IPS DF 6.9 (cell line): ENCODE results near the gene GALNTL6.
"Not testable (repeated sequence)": the region's sequence is repeated elsewhere in the genome, so short reads cannot be mapped to it uniquely, and the experiment has no call there.

Source experiments
- DNase-seq: peaks from one replicate; pipeline ENCODE4 v3.0.0-alpha.2; 2013; ENCODE audit warnings: low read depth, low spot score
- H3K27ac ChIP-seq: one replicate; pipeline ENCODE4 v1.5.1; 2013; ENCODE audit warnings: low read length, control low read depth
- H3K27me3 ChIP-seq: 2 replicates; pipeline ENCODE4 v1.6.1; 2013; ENCODE audit warnings: mild to moderate bottlenecking, low read length; ENCODE audit not compliant: control insufficient read depth, insufficient read depth
- H3K36me3 ChIP-seq: 2 replicates; pipeline ENCODE4 v1.6.1; 2013; ENCODE audit warnings: low read length; ENCODE audit not compliant: control insufficient read depth, insufficient read depth
- H3K4me1 ChIP-seq: 2 replicates; pipeline ENCODE4 v1.6.1; 2013; ENCODE audit warnings: low read length; ENCODE audit not compliant: control insufficient read depth, insufficient read depth
- H3K4me3 ChIP-seq: 2 replicates; pipeline ENCODE4 v1.5.1; 2013; ENCODE audit warnings: mild to moderate bottlenecking, low read length
- H3K9me3 ChIP-seq: 2 replicates; pipeline ENCODE4 v1.6.1; 2013; ENCODE audit warnings: low read length, inconsistent platforms; ENCODE audit not compliant: control insufficient read depth, insufficient read depth
- WGBS: extraction: QIAGEN DNeasy Blood & Tissue Kit; methylation state at CpG from one replicate; pipeline ENCODE4 v1.1.7; 2013; ENCODE audit warnings: mixed read lengths, missing lambda C conversion rate; ENCODE audit not compliant: insufficient read length, insufficient coverage; 5-methylcytosine and 5-hydroxymethylcytosine counted together

The GALNTL6 gene

GRCh38 chr4:172777729-172778431, 964.7 kb downstream of the GALNTL6 start:
- no peak for DNase-seq
- no peaks in the 10 kb centered on the region for H3K36me3 ChIP-seq
- H3K27ac ChIP-seq = no peak overlapping the region
- WGBS = no CpG with 5 or more reads among the region's 3 CpGs
- no peaks in the 10 kb centered on the region for H3K4me1 ChIP-seq
- no peaks in the 10 kb centered on the region for H3K9me3 ChIP-seq
- H3K4me3 ChIP-seq = no peak overlapping the region
- H3K27me3 ChIP-seq = no peaks in the 10 kb centered on the region

GRCh38 chr4:172778583-172778982, 965.4 kb downstream of the GALNTL6 start:
- Histone ChIP-seq H3K4me3 (no peak overlapping the region), H3K9me3 (no peaks in the 10 kb centered on the region), H3K27ac (no peak overlapping the region), H3K4me1 (no peaks in the 10 kb centered on the region), H3K27me3 (no peaks in the 10 kb centered on the region), H3K36me3 (no peaks in the 10 kb centered on the region)
- no peak for DNase-seq
- no CpG with 5 or more reads among the region's 6 CpGs for WGBS

GRCh38 chr4:172780566-172781081, 967.4 kb downstream of the GALNTL6 start:
- Histone ChIP-seq H3K27ac (no peak overlapping the region), H3K9me3 (no peaks in the 10 kb centered on the region), H3K4me1 (no peaks in the 10 kb centered on the region), H3K27me3 (no peaks in the 10 kb centered on the region), H3K36me3 (no peaks in the 10 kb centered on the region), H3K4me3 (no peak overlapping the region)
- no CpG with 5 or more reads among the region's 3 CpGs for WGBS
- DNase-seq = no peak

- no peaks in the 10 kb centered on the region for H3K27me3 ChIP-seq
- no peaks in the 10 kb centered on the region; the same call in 1 of the 2 replicates for H3K9me3 ChIP-seq
- DNase-seq = no peak
- H3K36me3 ChIP-seq = no peaks in the 10 kb centered on the region
- H3K27ac ChIP-seq = no peak overlapping the region
- no peaks in the 10 kb centered on the region for H3K4me1 ChIP-seq
- H3K4me3 ChIP-seq = no peak overlapping the region
- no CpG with 5 or more reads among the region's 1 CpG for WGBS
Observed at GRCh38 chr4:172785613-172786012, 972.4 kb downstream of the GALNTL6 start.

- Histone ChIP-seq H3K27me3 (no peaks in the 10 kb centered on the region), H3K36me3 (no peaks in the 10 kb centered on the region), H3K4me1 (no peaks in the 10 kb centered on the region), H3K4me3 (no peak overlapping the region), H3K27ac (no peak overlapping the region), H3K9me3 (no peaks in the 10 kb centered on the region; the same call in 1 of the 2 replicates)
- WGBS = no CpG with 5 or more reads among the region's 4 CpGs
- DNase-seq = no peak
Observed at GRCh38 chr4:172786039-172786792, 973.0 kb downstream of the GALNTL6 start.

GRCh38 chr4:172787111-172787510, 973.9 kb downstream of the GALNTL6 start:
- Histone ChIP-seq H3K9me3 (no peaks in the 10 kb centered on the region; the same call in 1 of the 2 replicates), H3K27ac (no peak overlapping the region), H3K36me3 (no peaks in the 10 kb centered on the region), H3K27me3 (no peaks in the 10 kb centered on the region), H3K4me1 (no peaks in the 10 kb centered on the region), H3K4me3 (no peak overlapping the region)
- DNase-seq = no peak
- WGBS = no CpG with 5 or more reads among the region's 3 CpGs

- H3K27me3 ChIP-seq = no peaks in the 10 kb centered on the region
- no peak overlapping the region for H3K27ac ChIP-seq
- no peak overlapping the region for H3K4me3 ChIP-seq
- H3K4me1 ChIP-seq = no peaks in the 10 kb centered on the region
- WGBS = no CpG with 5 or more reads among the region's 4 CpGs
- no peaks in the 10 kb centered on the region; the same call in 1 of the 2 replicates for H3K9me3 ChIP-seq
- H3K36me3 ChIP-seq = no peaks in the 10 kb centered on the region
- DNase-seq = no peak
Observed at GRCh38 chr4:172791841-172792240, 978.6 kb downstream of the GALNTL6 start.

- H3K4me3 ChIP-seq = no peak overlapping the region
- H3K4me1 ChIP-seq = no peaks in the 10 kb centered on the region
- DNase-seq = no peak
- H3K36me3 ChIP-seq = no peaks in the 10 kb centered on the region
- WGBS = no CpG with 5 or more reads among the region's 4 CpGs
- no peak overlapping the region for H3K27ac ChIP-seq
- no peaks in the 10 kb centered on the region; the same call in 1 of the 2 replicates for H3K9me3 ChIP-seq
- H3K27me3 ChIP-seq = no peaks in the 10 kb centered on the region
Observed at GRCh38 chr4:172793565-172794306, 980.5 kb downstream of the GALNTL6 start.

GRCh38 chr4:172794307-172794703, 981.1 kb downstream of the GALNTL6 start:
- no CpG with 5 or more reads among the region's 3 CpGs for WGBS
- no peak for DNase-seq
- Histone ChIP-seq H3K27ac (no peak overlapping the region), H3K4me1 (no peaks in the 10 kb centered on the region), H3K36me3 (no peaks in the 10 kb centered on the region), H3K27me3 (no peaks in the 10 kb centered on the region), H3K9me3 (no peaks in the 10 kb centered on the region; the same call in 1 of the 2 replicates), H3K4me3 (no peak overlapping the region)

GRCh38 chr4:172797281-172797680, 984.1 kb downstream of the GALNTL6 start:
- not testable (repeated sequence) for H3K4me3 ChIP-seq, H3K4me1 ChIP-seq, H3K36me3 ChIP-seq, DNase-seq, H3K27me3 ChIP-seq, H3K9me3 ChIP-seq, H3K27ac ChIP-seq
- no CpG with 5 or more reads among the region's 18 CpGs for WGBS
